HepG2 (cell line): ENCODE measurements around the gene TRIP4. TPM values are rescaled to one million over a fixed set of nuclear protein-coding genes. Genes with fewer than 3 reads are reported as not detected.

Source experiments
- HDAC1 ChIP-seq: sonication (generic); formaldehyde crosslinking; IDR thresholded peaks from 2 replicates; pipeline ENCODE4 v1.5.1; 2020; ENCODE audit warnings: mild to moderate bottlenecking, missing genetic modification reagents
- HMGXB4 ChIP-seq, 2 experiments: sonication (generic) in 1 of 2; formaldehyde crosslinking in 1 of 2; IDR thresholded peaks; 2 replicates each; pipeline versions ENCODE4 v1.4.0 to v1.6.1; 2018 to 2020; ENCODE audit warnings: missing genetic modification reagents in 2 of 2, borderline replicate concordance in 1 of 2, low read depth in 1 of 2, mild to moderate bottlenecking in 1 of 2, missing biosample characterization in 1 of 2
- KAT2B ChIP-seq: fragments of 150-350 bp; IDR thresholded peaks from 2 replicates; pipeline ENCODE4 v1.6.1; 2014; ENCODE audit warnings: low read depth, low read length, borderline replicate concordance
- MEIS2 ChIP-seq: sonication (generic); formaldehyde crosslinking; IDR thresholded peaks from 2 replicates; pipeline ENCODE4 v1.9.0; 2021; ENCODE audit warnings: mild to moderate bottlenecking, missing genetic modification reagents
- NCOA5 ChIP-seq: sonication (generic); formaldehyde crosslinking; IDR thresholded peaks from 2 replicates; pipeline ENCODE4 v1.4.0; 2020; ENCODE audit warnings: missing genetic modification reagents
- POLR2A ChIP-seq, 2 experiments: IDR thresholded peaks; 2 replicates each; pipeline ENCODE4 v1.6.1; 2011; ENCODE audit warnings: low read depth in 2 of 2, low read length in 2 of 2, mild to moderate bottlenecking in 1 of 2, moderate library complexity in 1 of 2; ENCODE audit not compliant: insufficient read depth in 1 of 2
- RFX1 ChIP-seq: fragments of 450-650 bp; IDR thresholded peaks from 2 replicates; pipeline ENCODE4 v1.6.1; 2017
- RORA ChIP-seq: sonication (generic); formaldehyde crosslinking; IDR thresholded peaks from 2 replicates; pipeline ENCODE4 v1.5.0; 2020; ENCODE audit warnings: mild to moderate bottlenecking, missing genetic modification reagents, moderate library complexity
- SNAI1 ChIP-seq: sonication (generic); formaldehyde crosslinking; IDR thresholded peaks from 2 replicates; pipeline ENCODE4 v1.5.0; 2020; ENCODE audit warnings: mild to moderate bottlenecking, missing genetic modification reagents, borderline replicate concordance
- TAF1 ChIP-seq: sonication (generic); formaldehyde crosslinking; IDR thresholded peaks from 2 replicates; pipeline ENCODE4 v1.4.0; 2020; ENCODE audit warnings: missing genetic modification reagents
- TEAD2 ChIP-seq: sonication (generic); formaldehyde crosslinking; IDR thresholded peaks from 2 replicates; pipeline ENCODE4 v1.9.0; 2021; ENCODE audit warnings: missing genetic modification reagents
- ZC3H4 ChIP-seq: sonication (generic); formaldehyde crosslinking; IDR thresholded peaks from 2 replicates; pipeline ENCODE4 v1.4.0; 2020; ENCODE audit warnings: missing genetic modification reagents, borderline replicate concordance
- ZFP62 ChIP-seq: sonication (generic); formaldehyde crosslinking; IDR thresholded peaks from 2 replicates; pipeline ENCODE4 v1.4.0; 2020; ENCODE audit warnings: missing genetic modification reagents
- ZFX ChIP-seq: sonication (generic); formaldehyde crosslinking; IDR thresholded peaks from 2 replicates; pipeline ENCODE4 v1.4.0; 2020; ENCODE audit warnings: mild to moderate bottlenecking, low read depth, missing genetic modification reagents, moderate library complexity
- ZNF335 ChIP-seq: sonication (generic); formaldehyde crosslinking; IDR thresholded peaks from 2 replicates; pipeline ENCODE4 v1.4.0; 2020; ENCODE audit warnings: missing genetic modification reagents
- ZNF598 ChIP-seq: sonication (generic); formaldehyde crosslinking; IDR thresholded peaks from 2 replicates; pipeline ENCODE4 v1.5.1; 2020; ENCODE audit warnings: mild to moderate bottlenecking, missing genetic modification reagents, borderline replicate concordance
- ZNF660 ChIP-seq: sonication (generic); formaldehyde crosslinking; IDR thresholded peaks from 2 replicates; pipeline ENCODE4 v1.5.1; 2020; ENCODE audit warnings: mild to moderate bottlenecking, low read depth, missing genetic modification reagents, borderline replicate concordance
- ZNF672 ChIP-seq: sonication (generic); formaldehyde crosslinking; IDR thresholded peaks from 2 replicates; pipeline ENCODE4 v1.8.1; 2022; ENCODE audit warnings: missing genetic modification reagents
- ZNF740 ChIP-seq: sonication (generic); formaldehyde crosslinking; IDR thresholded peaks from 2 replicates; pipeline ENCODE4 v1.4.0; 2020; ENCODE audit warnings: missing genetic modification reagents
- ZNF75D ChIP-seq: sonication (generic); formaldehyde crosslinking; IDR thresholded peaks from 2 replicates; pipeline ENCODE4 v1.8.1; 2023; ENCODE audit warnings: missing genetic modification reagents, mild to moderate bottlenecking, borderline replicate concordance
- ZNF775 ChIP-seq: sonication (generic); formaldehyde crosslinking; IDR thresholded peaks from 2 replicates; pipeline ENCODE4 v1.4.0; 2020; ENCODE audit warnings: missing genetic modification reagents, mild to moderate bottlenecking, moderate library complexity, borderline replicate concordance
- ZNF776 ChIP-seq: sonication (generic); formaldehyde crosslinking; IDR thresholded peaks from 2 replicates; pipeline ENCODE4 v1.4.0; 2020; ENCODE audit warnings: mild to moderate bottlenecking, missing genetic modification reagents
- ZNF883 ChIP-seq: sonication (generic); formaldehyde crosslinking; IDR thresholded peaks from 2 replicates; pipeline ENCODE4 v1.5.1; 2020; ENCODE audit warnings: mild to moderate bottlenecking, missing genetic modification reagents; ENCODE audit errors: not compliant biosample characterization
- polyA plus RNA-seq, 8 experiments: library from polyadenylated mRNA; depleted of rRNA in 3 of 8; stranded (reverse) in 7 of 8; unstranded in 1 of 8; fragments of >200 nt; fragmentation: Illumina TruSeq in 4 of 8; extraction: Trizol in 4 of 8; gene quantifications; 2 replicates each; pipeline versions ENCODE4 v1.2.1 to v1.2.3, GENCODE V29; 2011 to 2016; ENCODE audit warnings: low read depth in 4 of 8, missing spikeins in 1 of 8, mixed read lengths in 1 of 8; ENCODE audit not compliant: insufficient read depth in 1 of 8
- total RNA-seq, 5 experiments: library from RNA; depleted of rRNA; stranded (reverse); fragments of >200 nt; fragmentation: Illumina TruSeq; extraction: Trizol; gene quantifications; 2 replicates each; pipeline ENCODE4 v1.2.3, GENCODE V29; 2016; ENCODE audit warnings: low read depth in 1 of 5
- TF ChIP-seq, protein P1 (sequence below): sonication (generic); formaldehyde crosslinking; IDR thresholded peaks from 2 replicates; pipeline ENCODE4 v1.5.1; 2020; ENCODE audit warnings: missing genetic modification reagents, mild to moderate bottlenecking, borderline replicate concordance
- TF ChIP-seq, protein P2 (sequence below): sonication (generic); formaldehyde crosslinking; IDR thresholded peaks from 2 replicates; pipeline ENCODE4 v1.9.0; 2021; ENCODE audit warnings: missing genetic modification reagents, borderline replicate concordance
- TF ChIP-seq, protein P3 (sequence below): sonication (generic); formaldehyde crosslinking; IDR thresholded peaks from 2 replicates; pipeline ENCODE4 v1.8.1; 2022; ENCODE audit warnings: mild to moderate bottlenecking, missing genetic modification reagents
- TF ChIP-seq, protein P4 (sequence below): sonication (generic); formaldehyde crosslinking; IDR thresholded peaks from 2 replicates; pipeline ENCODE4 v1.5.0; 2020; ENCODE audit warnings: missing genetic modification reagents, mild to moderate bottlenecking, borderline replicate concordance

The TRIP4 gene
- total and polyA plus RNA-seq, 2 of the 13 experiments (the other 11 are each of a cell fraction or from before 2014, with no cell fraction given), result 7.1 to 11.8 TPM

- TF ChIP-seq TEAD2 (no peak), ZNF75D (CRISPR knock-in tag) (no peak), HMGXB4 (CRISPR knock-in tag; IDR thresholded peaks at IDR 0.05; ENCODE audit: borderline replicate concordance in 1 of 2, low read depth in 1 of 2) (peak; percentile 41 to 59; a peak in 1 of 4 replicates), ZNF776 (CRISPR knock-in tag) (peak; percentile 67; the same call in 1 of the 2 replicates), ZNF335 (no peak), TAF1 (CRISPR knock-in tag) (peak; percentile 47; the same call in 1 of the 2 replicates), HDAC1 (peak; percentile 60), NCOA5 (CRISPR knock-in tag) (no peak), ZC3H4 (CRISPR knock-in tag) (no peak), ZNF598 (CRISPR knock-in tag) (no peak), SNAI1 (CRISPR knock-in tag) (no peak), MEIS2 (peak; percentile 75; the same call in 1 of the 2 replicates), ZFX (CRISPR knock-in tag) (peak; percentile 74), ZNF740 (CRISPR knock-in tag) (peak; percentile 69), ZNF660 (no peak), ZNF672 (CRISPR knock-in tag) (no peak), POLR2A (IDR thresholded peaks at IDR 0.05; ENCODE audit: insufficient read depth in 1 of 2, low read depth in 2 of 2, low read length in 2 of 2) (no peak), ZFP62 (CRISPR knock-in tag) (no peak), KAT2B (no peak), RORA (CRISPR knock-in tag) (no peak), ZNF883 (CRISPR knock-in tag) (no peak), RFX1 (no peak), ZNF775 (CRISPR knock-in tag) (no peak)
- TF ChIP-seq, protein P1, sequence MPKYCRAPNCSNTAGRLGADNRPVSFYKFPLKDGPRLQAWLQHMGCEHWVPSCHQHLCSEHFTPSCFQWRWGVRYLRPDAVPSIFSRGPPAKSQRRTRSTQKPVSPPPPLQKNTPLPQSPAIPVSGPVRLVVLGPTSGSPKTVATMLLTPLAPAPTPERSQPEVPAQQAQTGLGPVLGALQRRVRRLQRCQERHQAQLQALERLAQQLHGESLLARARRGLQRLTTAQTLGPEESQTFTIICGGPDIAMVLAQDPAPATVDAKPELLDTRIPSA (CRISPR knock-in tag), result no peak
- TF ChIP-seq, protein P2, sequence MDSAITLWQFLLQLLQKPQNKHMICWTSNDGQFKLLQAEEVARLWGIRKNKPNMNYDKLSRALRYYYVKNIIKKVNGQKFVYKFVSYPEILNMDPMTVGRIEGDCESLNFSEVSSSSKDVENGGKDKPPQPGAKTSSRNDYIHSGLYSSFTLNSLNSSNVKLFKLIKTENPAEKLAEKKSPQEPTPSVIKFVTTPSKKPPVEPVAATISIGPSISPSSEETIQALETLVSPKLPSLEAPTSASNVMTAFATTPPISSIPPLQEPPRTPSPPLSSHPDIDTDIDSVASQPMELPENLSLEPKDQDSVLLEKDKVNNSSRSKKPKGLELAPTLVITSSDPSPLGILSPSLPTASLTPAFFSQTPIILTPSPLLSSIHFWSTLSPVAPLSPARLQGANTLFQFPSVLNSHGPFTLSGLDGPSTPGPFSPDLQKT (CRISPR knock-in tag), result no peak
- TF ChIP-seq, protein P3, sequence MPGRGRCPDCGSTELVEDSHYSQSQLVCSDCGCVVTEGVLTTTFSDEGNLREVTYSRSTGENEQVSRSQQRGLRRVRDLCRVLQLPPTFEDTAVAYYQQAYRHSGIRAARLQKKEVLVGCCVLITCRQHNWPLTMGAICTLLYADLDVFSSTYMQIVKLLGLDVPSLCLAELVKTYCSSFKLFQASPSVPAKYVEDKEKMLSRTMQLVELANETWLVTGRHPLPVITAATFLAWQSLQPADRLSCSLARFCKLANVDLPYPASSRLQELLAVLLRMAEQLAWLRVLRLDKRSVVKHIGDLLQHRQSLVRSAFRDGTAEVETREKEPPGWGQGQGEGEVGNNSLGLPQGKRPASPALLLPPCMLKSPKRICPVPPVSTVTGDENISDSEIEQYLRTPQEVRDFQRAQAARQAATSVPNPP, result no peak
- TF ChIP-seq, protein P4, sequence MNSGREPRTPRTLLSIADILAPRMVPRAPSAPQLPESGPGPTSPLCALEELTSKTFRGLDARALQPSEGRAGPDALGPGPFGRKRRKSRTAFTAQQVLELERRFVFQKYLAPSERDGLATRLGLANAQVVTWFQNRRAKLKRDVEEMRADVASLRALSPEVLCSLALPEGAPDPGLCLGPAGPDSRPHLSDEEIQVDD (CRISPR knock-in tag), result no peak
These were observed 72.6 kb downstream of the TRIP4 start, which contains the start of gene ZNF609 (continued) for GRCh38 chr15:64460206-64460723.
